ENCODE data around the gene SNCG. TPM values are rescaled to one million over a fixed set of nuclear protein-coding genes. Genes with fewer than 3 reads are reported as not detected.
"Not testable (repeated sequence)": the region's sequence is repeated elsewhere in the genome, so short reads cannot be mapped to it uniquely, and the experiment has no call there.

Gene SNCG
- polyA plus RNA-seq (2013, experiment 1 of 2; ENCODE audit: insufficient read length), result 1.00 TPM
- 2.0 TPM for polyA plus RNA-seq (2013, experiment 2 of 2; ENCODE audit: insufficient read length)

DNA sequence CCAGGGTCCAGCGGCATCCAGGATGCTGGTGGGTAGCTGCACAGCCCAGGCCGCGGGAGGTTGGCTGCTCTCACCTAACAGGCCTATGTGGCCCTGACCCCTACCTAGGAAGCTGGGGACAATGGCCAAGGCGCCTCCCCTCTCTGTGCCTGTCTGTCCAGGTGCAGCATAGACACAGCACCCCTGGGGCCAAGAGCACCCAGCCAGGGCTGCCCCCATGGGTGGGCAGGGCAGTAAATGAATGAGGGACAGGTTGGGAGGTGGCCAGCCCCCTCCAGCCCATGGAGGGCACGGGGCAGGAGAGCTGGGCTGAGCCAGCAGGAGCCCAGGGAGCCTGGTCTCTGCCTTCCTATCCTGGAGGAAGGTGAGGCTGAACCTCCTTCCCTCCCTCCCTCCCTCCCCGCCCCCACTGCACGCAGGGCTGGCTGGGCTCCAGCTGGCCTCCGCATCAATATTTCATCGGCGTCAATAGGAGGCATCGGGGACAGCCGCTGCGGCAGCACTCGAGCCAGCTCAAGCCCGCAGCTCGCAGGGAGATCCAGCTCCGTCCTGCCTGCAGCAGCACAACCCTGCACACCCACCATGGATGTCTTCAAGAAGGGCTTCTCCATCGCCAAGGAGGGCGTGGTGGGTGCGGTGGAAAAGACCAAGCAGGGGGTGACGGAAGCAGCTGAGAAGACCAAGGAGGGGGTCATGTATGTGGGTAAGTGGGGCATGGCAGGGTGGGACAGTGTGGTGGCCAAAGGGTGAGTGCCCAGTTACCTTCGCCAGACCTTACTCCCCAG lies at the start of gene SNCG:
TSS of gene SNCG (plus strand) at position 484 of the 785 bp plus-strand sequence. CDS start at position 583, 99 bp downstream.
- no peak for DNase-seq

GRCh38 chr10:86914734-86915133 lies 43.7 kb upstream of the SNCG start:
- no peak for DNase-seq

- DNase-seq, result no peak
Observed at GRCh38 chr10:86918022-86918471, 40.4 kb upstream of the SNCG start.

- DNase-seq, result no peak
Observed at GRCh38 chr10:86922553-86922961, 35.8 kb upstream of the SNCG start.

- DNase-seq, result no peak
Observed at GRCh38 chr10:86929468-86930380, 28.7 kb upstream of the SNCG start.

GRCh38 chr10:86931872-86932271 lies 26.5 kb upstream of the SNCG start:
- no peak for DNase-seq

DNA sequence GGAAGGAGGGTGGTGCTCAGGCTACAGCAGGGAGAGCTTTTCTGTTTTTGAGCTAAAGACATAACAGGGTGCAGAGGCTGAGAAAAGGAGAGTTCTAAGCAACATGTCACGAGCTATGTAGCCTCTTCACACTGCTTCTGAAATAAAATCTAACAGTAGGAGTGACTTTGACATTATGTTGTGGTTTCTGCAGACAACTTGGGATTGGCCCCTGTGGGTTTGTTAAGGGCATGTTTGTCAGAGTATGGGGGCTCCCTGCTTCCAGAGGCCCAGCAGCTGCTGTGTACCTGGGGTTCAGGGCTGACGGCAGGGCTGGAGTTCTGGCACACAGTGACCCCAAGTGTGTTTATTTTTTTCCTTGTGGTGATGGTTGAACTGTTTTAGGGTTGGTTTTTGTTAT lies 25.7 kb upstream of the SNCG start:
- no peak for DNase-seq

DNA sequence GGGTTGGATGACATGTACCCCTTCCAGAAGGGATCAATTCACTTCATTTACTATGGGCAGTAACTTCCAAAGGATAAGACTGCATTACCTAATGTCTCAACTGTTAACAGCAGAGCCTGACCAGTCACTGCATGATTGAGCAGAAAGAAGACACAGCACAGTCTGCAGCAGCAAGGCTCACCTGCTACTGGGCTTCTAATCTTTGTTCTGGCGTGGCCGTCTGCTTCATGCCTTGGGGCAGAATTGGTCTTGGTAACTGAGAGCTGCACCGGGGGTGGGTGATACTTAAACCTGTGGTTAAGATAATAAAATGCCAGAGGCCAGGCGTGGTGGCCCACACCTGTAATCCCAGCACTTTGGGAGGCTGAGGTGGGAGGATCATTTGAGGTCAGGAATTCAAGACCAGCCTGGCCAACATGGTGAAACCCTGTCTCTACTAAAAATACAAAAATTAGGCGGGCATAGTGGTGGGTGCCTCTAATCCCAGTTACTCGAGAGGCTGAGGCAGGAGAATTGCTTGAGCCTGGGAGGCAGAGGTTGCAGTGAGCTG lies 24.2 kb upstream of the SNCG start:
- not testable (repeated sequence) for DNase-seq

GRCh38 chr10:86936661-86937501 lies 21.5 kb upstream of the SNCG start:
- DNase-seq, result peak; percentile 56

DNA sequence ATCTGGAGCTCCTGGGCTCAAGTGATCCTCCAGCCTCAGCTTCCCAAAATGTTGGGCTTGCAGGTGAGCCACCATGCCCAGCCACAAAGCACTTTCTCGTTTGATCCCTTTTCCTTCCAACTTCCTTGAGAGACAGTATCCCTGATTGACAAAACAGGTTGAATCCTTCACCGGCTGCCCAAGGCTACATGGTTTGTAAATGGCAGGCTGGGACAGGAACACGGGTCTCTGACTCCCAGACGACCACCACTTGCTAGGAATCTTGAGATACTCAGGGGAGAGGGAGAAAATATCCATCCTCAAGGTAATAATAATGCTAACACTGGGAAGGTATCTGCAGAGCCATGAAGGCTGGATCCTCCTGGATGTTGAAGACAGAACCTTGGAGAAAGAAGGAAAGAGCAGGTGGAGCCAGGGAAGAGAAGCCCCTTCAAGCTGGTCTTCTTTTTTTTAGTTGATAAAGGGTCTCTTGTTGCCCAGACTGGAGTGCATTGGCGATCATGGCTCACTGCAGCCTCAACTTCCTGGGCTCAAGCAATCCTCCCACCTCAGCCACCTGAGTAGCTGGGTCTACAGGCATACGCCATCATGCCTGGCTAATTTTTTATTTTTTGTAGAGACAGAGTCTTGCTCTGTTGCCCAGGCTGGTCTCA lies 20.8 kb upstream of the SNCG start:
- no peak for DNase-seq

DNA sequence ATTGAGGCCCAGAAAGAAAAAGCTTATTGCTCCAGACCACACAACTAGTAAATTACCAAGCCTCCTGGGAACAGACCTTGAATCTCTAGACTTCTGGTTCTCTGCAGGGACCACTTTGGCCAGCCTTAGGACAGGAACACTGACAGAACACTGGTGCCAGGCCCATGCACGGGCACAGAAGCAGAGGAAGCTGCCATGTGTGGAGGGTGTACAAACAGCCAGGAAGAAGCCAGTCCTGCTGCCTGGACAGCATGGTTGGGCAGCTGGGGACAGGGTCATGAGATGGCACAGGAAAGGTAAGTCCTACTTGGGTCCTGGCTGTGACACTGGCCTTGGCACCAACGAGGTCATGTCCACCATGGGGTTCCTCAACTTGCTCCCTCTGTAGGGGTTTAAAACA lies 20.1 kb upstream of the SNCG start:
- DNase-seq, result no peak

GRCh38 chr10:86940076-86940475 lies 18.3 kb upstream of the SNCG start:
- DNase-seq, result not testable (repeated sequence)

DNA sequence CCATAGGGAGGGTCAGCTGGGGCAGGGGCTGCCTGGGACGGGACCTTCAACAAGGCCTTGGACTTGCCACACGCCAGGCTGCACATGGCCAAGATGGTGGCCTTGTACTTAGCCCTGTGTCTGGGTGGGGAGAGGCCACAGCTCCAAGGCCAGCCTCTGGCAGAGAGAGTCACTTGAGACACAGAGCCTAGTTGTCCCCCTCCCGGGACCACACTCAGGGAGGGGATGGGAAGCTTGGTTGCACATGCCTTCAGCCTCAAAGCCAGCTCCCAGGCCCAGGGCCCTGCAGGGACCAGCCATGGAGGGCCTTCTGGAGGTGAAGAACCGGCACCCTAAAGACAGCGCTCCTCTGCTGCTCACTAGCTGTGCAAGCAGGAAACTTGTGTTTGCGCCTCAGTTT lies 17.7 kb upstream of the SNCG start:
- DNase-seq, result no peak

DNA sequence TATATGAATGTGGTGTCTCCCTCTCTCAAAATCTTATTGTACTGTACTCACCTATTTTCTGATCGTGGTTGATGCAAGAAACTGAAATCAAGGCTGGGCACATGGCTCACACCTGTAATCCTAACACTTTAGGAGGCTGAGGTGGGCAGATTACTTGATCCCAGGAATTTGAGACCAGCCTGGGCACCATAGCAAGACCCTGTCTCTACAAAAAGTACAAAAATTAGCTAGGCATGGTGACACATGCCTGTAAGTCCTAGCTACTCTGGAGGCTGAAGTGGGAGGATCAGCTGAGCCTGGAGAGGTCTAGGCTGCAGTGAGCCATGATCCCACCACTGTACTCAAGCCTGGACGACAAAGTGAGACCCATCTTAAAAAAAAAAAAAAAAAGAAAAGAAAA lies 17.0 kb upstream of the SNCG start:
- no peak for DNase-seq

DNA sequence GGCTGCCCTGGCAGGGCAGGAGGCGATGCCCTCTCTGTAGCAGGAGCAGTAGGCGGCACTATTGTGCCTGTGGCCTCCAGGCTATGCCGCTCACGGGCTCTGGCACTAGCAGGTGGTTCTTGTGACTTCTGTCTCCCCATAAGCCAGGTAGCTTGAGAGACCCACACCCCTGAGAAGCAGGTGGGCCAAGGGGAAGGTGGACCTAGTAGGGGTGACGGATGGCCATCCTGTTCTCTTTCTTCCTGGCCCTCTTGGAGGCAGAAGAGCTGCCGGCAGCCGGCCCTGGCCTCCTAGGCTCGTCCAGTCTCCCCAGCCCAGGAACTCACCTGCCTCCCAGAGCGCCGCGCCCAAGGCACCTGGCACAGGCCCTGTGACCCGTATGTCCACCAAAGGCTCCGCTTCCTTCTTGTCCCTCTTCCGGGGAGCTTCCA lies 16.4 kb upstream of the SNCG start:
- no peak for DNase-seq

DNA sequence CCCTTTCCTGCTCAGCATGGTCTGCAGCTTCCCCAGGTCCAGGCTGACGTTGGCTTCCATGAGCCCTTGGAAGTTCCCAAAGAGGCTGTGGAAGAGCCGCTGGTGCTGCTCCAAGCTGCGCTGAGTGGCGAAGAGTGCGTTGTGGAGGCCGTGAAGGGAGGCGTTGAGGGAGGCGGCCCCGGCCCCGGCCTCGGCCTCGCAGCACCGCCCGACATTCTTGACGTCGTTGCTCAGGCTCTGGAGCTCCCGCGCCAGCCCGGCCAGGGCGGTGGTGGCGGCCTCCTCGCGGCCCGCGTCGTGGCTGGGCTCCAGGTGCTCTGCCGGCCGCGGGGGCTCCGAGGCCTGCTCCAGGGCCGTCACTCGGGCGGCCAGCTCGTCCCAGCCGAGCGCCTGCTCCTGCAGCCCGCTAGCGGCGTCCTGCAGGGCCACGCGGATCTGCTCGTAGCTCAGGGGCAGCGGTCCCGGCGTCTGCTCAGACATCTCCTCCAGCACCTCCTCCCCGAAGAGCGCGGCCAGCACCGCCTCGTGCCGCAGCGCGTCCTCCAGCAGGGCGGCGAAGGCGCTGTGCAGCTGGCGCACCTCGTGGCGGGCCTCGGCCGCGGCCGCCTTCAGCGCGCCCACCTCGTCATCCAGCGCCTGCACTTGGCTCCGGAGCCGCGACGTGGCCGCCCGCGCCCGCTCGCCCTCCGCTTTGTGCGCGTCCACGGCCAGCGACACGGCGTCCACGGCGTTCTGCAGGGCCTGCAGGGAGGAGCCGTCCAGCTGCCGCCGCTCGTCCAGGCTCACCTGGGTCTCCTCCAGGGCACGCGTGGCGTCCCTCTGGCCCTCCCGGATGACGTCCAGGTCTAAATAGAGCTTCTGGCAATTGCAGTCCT lies 15.7 kb upstream of the SNCG start:
- DNase-seq, result no peak

DNA sequence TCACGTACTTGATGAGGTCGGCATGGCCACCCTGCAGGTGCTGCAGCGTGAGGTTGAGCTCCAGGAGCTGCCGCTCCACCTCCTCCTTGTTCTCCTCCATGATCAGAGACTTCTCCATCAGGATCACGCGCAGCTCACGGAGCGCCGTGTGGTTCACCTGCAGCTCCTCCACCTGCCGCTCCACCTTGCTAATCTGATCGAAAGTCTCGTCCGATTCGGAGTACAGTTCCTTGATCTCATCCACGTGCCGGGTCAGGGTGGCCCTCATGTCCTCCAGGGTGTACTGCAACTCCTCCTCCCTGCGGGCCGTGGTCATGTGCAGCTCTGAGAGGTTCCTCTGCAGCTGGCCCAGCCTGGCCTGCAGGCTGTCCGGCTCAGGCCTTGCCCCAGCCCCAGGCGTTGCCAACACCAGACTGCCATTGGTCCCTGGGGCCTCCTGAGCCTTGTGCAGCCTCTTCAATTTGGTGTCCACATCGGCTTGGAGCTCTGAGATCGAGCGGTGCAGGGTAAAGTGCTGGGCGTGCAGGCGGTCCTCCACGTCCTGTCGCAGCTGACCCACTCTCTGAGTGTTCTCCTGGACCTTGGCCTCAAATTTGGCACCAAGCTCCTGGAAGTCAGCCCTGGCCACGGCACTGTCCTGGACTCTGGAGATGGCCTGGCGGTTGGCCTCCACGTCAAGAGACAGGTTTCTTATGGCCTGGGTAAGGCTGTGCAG lies 14.9 kb upstream of the SNCG start:
- DNase-seq, result no peak

- DNase-seq, result no peak
Observed at GRCh38 chr10:86944031-86944419, 14.4 kb upstream of the SNCG start.

GRCh38 chr10:86944471-86944870 lies 13.9 kb upstream of the SNCG start:
- DNase-seq, result no peak

DNA sequence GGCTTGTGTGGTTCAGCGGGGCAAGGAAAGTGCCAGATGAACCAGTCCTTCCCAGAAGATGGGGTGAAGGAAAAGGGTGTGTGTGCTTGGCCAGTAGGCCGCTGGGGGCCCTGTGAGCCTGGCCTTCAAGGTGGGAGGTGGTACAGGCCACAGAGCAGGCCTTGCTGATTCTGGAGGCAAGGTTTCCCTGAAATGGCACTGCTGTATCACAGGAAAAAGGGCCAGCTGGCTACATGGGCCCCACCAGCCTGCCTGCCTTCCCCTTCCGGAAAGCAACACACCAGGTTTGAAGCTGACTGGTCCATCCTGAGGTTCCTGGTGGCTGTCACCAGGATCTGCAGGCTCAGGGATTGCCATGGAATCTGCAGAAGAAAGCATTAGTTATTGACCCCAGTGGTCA lies 13.5 kb upstream of the SNCG start:
- DNase-seq, result no peak
